Stomach (tissue), 4 donors: ENCODE results near the gene CCSER1.

Source experiments
- POLR2AphosphoS5 ChIP-seq, 3 donors: sonication (generic); formaldehyde crosslinking; IDR thresholded peaks; one replicate each; pipeline ENCODE4 v1.6.1; 2016; ENCODE audit warnings: antibody characterized with exemption in 3 of 3
- TF ChIP-seq, protein P1 (sequence below), 7 experiments: fragments of 450-650 bp in 4 of 7; fragments of 200-600 bp in 3 of 7; sonication (generic) in 3 of 7; IDR thresholded peaks; one replicate each; pipeline ENCODE4 v1.5.1; 2016 to 2019; ENCODE audit warnings: antibody characterized with exemption in 7 of 7, control low read depth in 2 of 7, mild to moderate bottlenecking in 1 of 7

DNA sequence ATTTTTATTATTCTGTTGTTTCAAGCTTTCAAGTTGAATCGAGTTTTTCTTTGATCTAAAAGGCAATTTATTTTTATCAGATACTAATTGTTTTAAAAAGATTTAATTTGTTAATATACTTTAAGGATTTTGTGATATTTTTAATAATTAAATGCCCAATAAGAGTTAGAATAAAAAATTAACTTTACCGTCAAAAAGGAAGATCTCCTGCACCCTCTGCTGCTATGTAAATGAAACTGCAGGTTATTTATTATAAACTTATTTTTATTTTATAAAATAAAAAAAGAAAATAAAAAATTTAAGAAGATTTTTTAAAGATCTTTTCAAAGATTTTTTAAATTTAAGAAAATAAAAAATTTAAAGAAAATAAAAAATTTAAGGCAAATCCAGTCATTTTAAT, 166.1 kb downstream of the CCSER1 start:
- TF ChIP-seq, protein P1, sequence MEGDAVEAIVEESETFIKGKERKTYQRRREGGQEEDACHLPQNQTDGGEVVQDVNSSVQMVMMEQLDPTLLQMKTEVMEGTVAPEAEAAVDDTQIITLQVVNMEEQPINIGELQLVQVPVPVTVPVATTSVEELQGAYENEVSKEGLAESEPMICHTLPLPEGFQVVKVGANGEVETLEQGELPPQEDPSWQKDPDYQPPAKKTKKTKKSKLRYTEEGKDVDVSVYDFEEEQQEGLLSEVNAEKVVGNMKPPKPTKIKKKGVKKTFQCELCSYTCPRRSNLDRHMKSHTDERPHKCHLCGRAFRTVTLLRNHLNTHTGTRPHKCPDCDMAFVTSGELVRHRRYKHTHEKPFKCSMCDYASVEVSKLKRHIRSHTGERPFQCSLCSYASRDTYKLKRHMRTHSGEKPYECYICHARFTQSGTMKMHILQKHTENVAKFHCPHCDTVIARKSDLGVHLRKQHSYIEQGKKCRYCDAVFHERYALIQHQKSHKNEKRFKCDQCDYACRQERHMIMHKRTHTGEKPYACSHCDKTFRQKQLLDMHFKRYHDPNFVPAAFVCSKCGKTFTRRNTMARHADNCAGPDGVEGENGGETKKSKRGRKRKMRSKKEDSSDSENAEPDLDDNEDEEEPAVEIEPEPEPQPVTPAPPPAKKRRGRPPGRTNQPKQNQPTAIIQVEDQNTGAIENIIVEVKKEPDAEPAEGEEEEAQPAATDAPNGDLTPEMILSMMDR (IDR thresholded peaks at IDR 0.05), result peak in 2 of 7 experiments; percentile 39 to 55
- TF ChIP-seq POLR2AphosphoS5 (IDR thresholded peaks at IDR 0.05), result no peak
